NCI-H2171 (cell line): ENCODE measurements around the gene MASP1.
A peak's percentile ranks its signal among the peaks of the same experiment; 100 is the strongest.

Experiments
- DNase-seq: peaks from one replicate; lab custom pipeline; 2025; lab: John Stamatoyannopoulos, UW

Gene MASP1, protein sequence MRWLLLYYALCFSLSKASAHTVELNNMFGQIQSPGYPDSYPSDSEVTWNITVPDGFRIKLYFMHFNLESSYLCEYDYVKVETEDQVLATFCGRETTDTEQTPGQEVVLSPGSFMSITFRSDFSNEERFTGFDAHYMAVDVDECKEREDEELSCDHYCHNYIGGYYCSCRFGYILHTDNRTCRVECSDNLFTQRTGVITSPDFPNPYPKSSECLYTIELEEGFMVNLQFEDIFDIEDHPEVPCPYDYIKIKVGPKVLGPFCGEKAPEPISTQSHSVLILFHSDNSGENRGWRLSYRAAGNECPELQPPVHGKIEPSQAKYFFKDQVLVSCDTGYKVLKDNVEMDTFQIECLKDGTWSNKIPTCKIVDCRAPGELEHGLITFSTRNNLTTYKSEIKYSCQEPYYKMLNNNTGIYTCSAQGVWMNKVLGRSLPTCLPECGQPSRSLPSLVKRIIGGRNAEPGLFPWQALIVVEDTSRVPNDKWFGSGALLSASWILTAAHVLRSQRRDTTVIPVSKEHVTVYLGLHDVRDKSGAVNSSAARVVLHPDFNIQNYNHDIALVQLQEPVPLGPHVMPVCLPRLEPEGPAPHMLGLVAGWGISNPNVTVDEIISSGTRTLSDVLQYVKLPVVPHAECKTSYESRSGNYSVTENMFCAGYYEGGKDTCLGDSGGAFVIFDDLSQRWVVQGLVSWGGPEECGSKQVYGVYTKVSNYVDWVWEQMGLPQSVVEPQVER

DNA sequence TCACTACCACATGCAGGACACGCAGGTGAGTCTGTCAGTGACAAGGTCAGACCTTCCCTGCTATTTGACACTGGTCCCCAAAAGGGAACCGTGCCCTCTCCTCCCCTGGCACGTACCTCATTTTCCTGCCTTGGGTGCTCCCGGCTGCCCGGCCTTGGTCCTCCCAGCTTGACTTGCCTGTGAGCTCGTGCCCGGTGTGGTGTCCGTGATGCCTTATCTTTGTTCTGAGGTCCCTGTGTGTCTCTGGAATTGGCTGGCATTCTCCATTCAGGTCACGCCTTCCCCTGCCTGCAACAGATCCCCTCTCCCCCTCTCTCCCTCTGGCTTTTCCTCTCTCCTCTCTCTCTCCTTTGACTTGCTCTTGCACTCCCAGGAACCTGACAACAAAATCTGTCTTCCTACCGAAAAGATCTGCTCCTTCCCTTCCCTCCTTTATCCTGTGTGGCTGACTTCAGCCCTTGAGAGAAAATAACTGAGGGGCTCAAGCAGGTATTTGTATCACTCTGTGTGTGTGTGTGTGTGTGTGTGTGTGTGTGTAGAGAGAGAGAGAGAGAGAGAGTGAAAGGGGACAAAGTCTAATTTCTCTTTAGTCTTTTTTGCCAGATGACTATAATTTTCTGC is at the start of gene MASP1:
Gene MASP1, minus strand, starts transcription at position 226 of the 621 bp plus-strand sequence. Its CDS starts 105 bp downstream, at position 121.
- no peak for DNase-seq

GRCh38 chr3:187340578-187340977 is 49.0 kb upstream of the MASP1 start:
- DNase-seq = no peak

GRCh38 chr3:187336322-187336721 is 44.8 kb upstream of the MASP1 start:
- no peak for DNase-seq

DNA sequence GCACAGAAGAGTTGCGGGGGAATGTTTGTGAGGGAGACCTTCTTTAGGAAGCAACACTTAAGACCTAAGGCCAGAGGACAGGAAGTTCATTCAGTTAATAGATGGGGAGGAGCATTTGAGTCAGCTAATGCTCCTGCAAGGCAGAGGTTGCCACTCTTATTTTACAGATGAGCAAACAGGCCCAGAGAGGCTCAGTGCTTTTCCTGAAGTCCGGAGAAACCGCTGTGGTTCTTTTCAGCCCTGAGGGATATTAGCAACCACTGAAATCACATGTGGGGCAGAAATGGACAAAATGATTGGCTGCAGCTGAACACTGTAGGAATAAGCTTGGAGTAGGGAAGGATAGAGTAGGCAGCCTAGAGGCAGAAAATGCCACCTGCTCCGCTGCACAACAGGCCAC is 43.4 kb upstream of the MASP1 start:
- no peak for DNase-seq

DNA sequence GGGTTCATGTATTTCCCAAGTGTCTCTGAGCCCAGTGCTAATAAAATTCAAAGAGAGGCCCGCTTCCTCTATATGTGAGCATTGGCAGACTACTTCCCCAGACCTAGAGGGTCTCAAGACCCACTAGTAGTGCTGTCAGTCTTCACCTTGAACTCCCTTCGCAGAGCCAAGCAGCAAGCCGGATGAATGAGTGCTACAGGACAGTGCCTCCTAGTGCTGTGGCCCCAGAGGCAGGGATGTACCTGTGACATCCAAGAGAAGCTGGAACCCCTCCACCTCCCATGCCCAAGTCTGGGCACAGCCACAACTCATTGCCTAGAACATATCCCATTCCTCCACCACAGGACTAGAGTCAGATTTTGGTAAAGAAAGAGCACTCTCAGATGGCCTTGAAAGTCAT is 37.2 kb upstream of the MASP1 start:
- DNase-seq = no peak

DNA sequence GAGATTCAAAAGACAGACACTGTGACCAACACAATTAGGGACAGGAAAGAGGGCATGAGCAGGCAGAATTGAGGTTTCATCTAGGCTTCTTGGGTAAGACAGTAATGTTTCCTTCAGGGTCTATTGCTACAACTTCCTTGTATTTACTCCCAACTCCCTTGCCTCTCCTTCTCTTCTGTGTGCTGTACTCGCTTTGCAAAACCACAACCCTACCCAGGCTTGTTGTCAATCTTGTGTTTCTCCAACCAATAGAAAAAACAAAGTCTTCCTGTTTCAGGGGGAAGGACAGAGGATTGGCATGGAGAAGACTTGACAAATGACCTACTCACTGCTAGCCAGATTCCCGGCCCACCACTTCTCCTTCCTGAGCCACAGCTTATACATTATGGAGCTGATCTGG is 36.3 kb upstream of the MASP1 start:
- DNase-seq = no peak

- DNase-seq = no peak
Measured at GRCh38 chr3:187325632-187326031, 34.1 kb upstream of the MASP1 start.

- DNase-seq = no peak
Measured at GRCh38 chr3:187323091-187323490, 31.6 kb upstream of the MASP1 start.

DNA sequence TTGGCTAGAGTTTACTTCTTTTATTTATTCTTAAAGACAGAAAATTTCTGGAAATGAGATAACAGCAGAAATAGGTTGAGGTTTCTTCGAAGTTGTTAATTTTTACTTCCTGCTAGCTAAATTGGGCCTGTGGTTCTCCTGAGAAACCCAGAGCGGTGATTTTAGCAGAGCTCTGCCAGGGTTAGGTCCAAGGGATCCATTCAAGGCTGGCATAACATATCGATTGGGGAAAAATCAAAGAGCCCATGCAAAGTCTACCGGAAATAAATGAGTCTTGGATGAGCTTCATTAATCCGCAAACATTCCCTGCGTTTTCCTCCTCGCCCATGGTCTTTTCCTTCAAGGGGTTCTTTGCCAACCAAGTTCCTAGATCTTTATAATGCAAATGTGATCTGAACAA is 30.8 kb upstream of the MASP1 start:
- DNase-seq = no peak

- no peak for DNase-seq
Measured at GRCh38 chr3:187321766-187322165, 30.2 kb upstream of the MASP1 start.

GRCh38 chr3:187319699-187320302 is 28.3 kb upstream of the MASP1 start:
- DNase-seq = no peak

DNA sequence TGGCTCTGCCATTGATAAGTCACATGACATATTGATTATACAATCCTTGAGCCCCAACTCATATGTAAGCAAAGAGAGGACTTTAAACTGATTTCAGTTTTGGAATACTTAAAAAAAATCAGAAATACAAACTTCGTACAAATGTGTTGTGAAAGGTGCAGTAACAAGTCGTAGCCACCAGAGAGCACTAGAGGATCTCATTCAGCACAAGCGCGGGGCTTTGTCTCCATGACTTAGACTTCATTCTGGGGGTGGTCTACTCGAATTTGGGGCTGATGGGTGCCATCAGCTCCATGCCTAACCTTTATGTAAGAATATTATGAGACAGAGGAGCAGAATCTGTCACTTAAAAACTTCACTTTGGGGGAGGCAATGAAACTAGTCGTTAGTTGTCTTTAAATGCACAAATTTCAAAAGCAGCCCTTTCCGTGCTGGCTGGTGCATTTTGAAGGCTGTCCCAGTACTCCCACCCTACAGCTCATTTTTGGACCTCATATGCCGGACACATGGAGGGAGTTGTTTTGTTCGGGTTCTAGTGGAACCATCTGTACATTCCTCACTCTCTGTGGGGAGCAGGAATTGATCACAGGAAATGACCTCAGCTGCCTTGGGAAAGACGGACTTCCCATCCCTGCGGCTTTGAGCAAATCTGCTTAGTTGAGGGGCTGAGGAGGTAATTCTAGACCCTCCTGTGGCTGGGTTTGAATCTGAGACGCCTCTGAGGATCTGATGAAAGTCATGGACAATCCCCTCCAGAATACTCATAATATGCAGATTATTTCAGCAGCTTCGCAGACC is 27.5 kb upstream of the MASP1 start:
- DNase-seq = peak; percentile 48

GRCh38 chr3:187315872-187316271 is 24.3 kb upstream of the MASP1 start:
- no peak for DNase-seq

DNA sequence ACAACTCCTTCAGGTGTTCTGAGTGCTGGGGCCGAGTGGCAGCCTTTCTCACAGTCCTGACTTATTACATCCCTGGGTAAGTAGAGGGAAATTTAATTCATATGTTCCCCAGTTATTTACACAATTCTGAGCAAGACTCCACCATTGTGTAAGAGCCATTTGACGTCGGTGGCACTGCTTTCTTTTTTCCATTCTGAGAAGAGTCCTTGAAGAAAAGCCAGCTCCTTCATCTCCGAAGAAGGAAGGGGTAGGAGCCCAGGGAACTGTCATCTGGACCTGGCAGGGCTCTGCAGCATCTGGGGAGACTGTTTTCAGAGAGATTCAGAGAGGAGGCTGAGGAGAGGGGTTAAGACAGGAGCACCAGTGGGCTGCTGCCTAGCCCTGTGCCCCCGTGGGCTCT is 22.6 kb upstream of the MASP1 start:
- DNase-seq = no peak

- no peak for DNase-seq
Measured at GRCh38 chr3:187310954-187311470, 19.5 kb upstream of the MASP1 start.

GRCh38 chr3:187310226-187310625 is 18.7 kb upstream of the MASP1 start:
- no peak for DNase-seq

- DNase-seq = no peak
Measured at GRCh38 chr3:187305881-187306280, 14.3 kb upstream of the MASP1 start.

DNA sequence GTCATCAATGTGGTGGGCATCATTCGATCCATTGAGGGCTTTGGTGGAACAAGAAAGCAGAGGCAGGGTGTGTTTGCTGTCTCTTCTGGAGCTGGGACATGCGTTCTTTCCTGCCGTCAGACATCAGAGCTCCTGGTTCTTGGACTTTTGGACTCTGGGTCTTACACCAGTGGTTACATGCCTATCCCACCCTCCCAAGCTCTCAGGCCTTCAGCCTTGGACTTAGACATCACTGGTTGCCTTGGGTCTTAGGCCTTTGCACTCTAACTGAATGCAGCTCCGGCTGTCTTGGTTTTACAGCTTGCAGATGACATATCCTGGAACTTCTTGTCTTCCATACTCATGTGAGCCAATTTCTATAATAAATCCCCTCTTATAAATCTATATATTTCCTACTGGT is 8.1 kb upstream of the MASP1 start:
- DNase-seq = no peak

DNA sequence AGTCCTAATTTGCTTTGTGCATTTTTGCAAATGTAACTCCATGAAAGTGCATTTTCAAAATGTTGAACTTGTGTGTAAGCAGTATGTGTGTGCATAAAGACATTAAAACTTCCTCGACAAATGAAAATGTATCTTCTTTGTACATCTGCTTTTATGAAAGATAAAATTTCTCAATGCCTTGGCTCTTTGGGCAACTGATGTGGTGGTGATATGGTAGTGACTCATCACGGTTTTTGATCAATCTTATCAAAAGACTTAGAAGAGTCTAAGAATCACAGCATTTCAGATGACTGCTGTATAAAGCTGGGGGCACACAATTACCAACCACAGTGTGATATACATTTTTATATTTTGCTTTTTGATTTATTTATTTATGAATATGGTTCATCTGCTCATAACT is 5.4 kb upstream of the MASP1 start:
- DNase-seq = no peak

DNA sequence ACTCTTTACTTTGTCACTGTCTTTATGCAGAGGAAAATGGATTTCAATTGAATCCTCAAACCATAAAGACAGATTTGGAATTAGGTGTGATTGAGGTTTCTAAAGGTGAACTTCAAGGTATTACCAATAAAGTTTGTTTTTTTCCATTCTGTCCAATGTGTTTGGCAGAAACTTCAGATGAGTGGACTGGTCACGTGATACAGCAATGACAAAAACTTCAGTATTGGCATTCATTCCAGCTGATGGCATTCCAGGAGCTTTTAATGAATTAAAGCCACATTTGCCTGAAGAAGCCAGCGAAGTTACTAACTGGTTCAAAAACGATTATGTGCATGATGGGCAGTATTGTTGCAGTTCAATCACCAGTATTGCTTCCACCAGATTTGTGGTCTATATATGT is 4.5 kb upstream of the MASP1 start:
- no peak for DNase-seq

GRCh38 chr3:187295316-187296034 is 3.9 kb upstream of the MASP1 start:
- DNase-seq = no peak
